Peyer's patch (tissue), 4 donors: ENCODE results near the gene C1QTNF9.

Source experiments
- POLR2A ChIP-seq, 2 donors: fragments of 450-650 bp; IDR thresholded peaks; one replicate each; pipeline ENCODE4 v1.5.1; 2017; ENCODE audit warnings: antibody characterized with exemption in 2 of 2, mild to moderate bottlenecking in 2 of 2, moderate library complexity in 2 of 2
- TF ChIP-seq, protein P1 (sequence below), 6 experiments: fragments of 450-650 bp in 4 of 6; fragments of 200-600 bp in 2 of 6; sonication (generic) in 1 of 6; IDR thresholded peaks; one replicate each; pipeline ENCODE4 v1.5.1; 2017 to 2019; ENCODE audit warnings: antibody characterized with exemption in 6 of 6, mild to moderate bottlenecking in 3 of 6, moderate library complexity in 1 of 6

DNA sequence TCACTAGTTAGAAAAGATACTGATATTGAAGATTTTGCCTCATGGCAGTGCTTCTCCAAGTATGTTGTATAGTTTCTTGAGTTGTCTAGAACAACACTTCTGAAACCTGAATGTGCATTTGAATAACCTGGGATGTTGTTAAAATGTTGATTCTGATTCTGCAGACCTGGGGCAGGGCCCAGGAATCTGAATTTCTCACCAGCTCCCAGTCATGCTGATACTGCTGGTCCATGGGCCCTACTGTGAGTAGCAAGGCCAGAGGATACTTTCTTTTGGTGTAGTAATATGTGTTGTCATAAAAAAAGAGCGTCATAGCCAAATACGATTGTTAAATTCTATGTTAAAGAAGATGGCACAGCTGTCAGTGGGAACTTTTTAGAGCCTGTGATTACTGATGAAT, 41.6 kb upstream of the C1QTNF9 start:
- TF ChIP-seq, protein P1, sequence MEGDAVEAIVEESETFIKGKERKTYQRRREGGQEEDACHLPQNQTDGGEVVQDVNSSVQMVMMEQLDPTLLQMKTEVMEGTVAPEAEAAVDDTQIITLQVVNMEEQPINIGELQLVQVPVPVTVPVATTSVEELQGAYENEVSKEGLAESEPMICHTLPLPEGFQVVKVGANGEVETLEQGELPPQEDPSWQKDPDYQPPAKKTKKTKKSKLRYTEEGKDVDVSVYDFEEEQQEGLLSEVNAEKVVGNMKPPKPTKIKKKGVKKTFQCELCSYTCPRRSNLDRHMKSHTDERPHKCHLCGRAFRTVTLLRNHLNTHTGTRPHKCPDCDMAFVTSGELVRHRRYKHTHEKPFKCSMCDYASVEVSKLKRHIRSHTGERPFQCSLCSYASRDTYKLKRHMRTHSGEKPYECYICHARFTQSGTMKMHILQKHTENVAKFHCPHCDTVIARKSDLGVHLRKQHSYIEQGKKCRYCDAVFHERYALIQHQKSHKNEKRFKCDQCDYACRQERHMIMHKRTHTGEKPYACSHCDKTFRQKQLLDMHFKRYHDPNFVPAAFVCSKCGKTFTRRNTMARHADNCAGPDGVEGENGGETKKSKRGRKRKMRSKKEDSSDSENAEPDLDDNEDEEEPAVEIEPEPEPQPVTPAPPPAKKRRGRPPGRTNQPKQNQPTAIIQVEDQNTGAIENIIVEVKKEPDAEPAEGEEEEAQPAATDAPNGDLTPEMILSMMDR (IDR thresholded peaks at IDR 0.05): no peak
- no peak for TF ChIP-seq POLR2A (IDR thresholded peaks at IDR 0.05)
